Osteoblast (primary cell): Measurements from ENCODE around the gene LRP8. TPM values are rescaled to one million over a fixed set of nuclear protein-coding genes. Genes with fewer than 3 reads are reported as not detected.

Experiments used
- DNase-seq: peaks from one replicate; pipeline ENCODE4 v3.0.0; 2011; ENCODE audit warnings: low spot score, mixed read lengths; ENCODE audit not compliant: insufficient read length; ENCODE audit errors: missing footprints
- H2AFZ ChIP-seq: 2 replicates; pipeline ENCODE4 v1.6.0; 2011; ENCODE audit warnings: mild to moderate bottlenecking, low read length
- H3K27ac ChIP-seq: 2 replicates; pipeline ENCODE4 v1.5.1; 2011; ENCODE audit warnings: mild to moderate bottlenecking, low read depth, low read length, moderate library complexity
- H3K27me3 ChIP-seq: 2 replicates; pipeline ENCODE4 v1.6.0; 2012; ENCODE audit warnings: mild to moderate bottlenecking, control low read depth, inconsistent platforms, low read length, moderate library complexity; ENCODE audit not compliant: insufficient read depth
- H3K36me3 ChIP-seq: 2 replicates; pipeline ENCODE4 v1.5.1; 2011; ENCODE audit warnings: mild to moderate bottlenecking, low read length, control low read depth, moderate library complexity; ENCODE audit not compliant: insufficient read depth
- H3K4me1 ChIP-seq: 2 replicates; pipeline ENCODE4 v1.5.1; 2011; ENCODE audit warnings: mild to moderate bottlenecking, low read length, control low read depth, moderate library complexity; ENCODE audit not compliant: insufficient read depth
- H3K4me2 ChIP-seq: 2 replicates; pipeline ENCODE4 v1.6.0; 2011; ENCODE audit warnings: mild to moderate bottlenecking, low read length; ENCODE audit not compliant: insufficient read depth
- H3K4me3 ChIP-seq: fragments of 200-600 bp; sonication (generic); 3 replicates; pipeline ENCODE4 v1.5.1; 2012; ENCODE audit warnings: mild to moderate bottlenecking, low read length, inconsistent platforms; ENCODE audit not compliant: insufficient read depth
- H3K79me2 ChIP-seq: 2 replicates; pipeline ENCODE4 v1.6.0; 2012; ENCODE audit warnings: mild to moderate bottlenecking, low read length, control low read depth, inconsistent platforms; ENCODE audit not compliant: insufficient read depth
- H3K9me3 ChIP-seq: 2 replicates; pipeline ENCODE4 v1.5.1; 2011; ENCODE audit warnings: low read depth, low read length, control low read depth
- H4K20me1 ChIP-seq: 2 replicates; pipeline ENCODE4 v1.6.0; 2012; ENCODE audit warnings: mild to moderate bottlenecking, low read length, control low read depth; ENCODE audit not compliant: insufficient read depth
- total RNA-seq: library from RNA; depleted of rRNA; stranded (reverse); fragments of >200 nt; gene quantifications from 2 replicates; pipeline ENCODE4 v1.2.3, GENCODE V29; 2012
- TF ChIP-seq, protein P1 (sequence below): IDR thresholded peaks from 2 replicates; pipeline ENCODE4 v1.5.1; 2011; ENCODE audit warnings: mild to moderate bottlenecking, low read depth, low read length, moderate library complexity; ENCODE audit errors: extremely low read depth

Gene LRP8
- total RNA-seq, 1 donor = 11.2 TPM

DNA sequence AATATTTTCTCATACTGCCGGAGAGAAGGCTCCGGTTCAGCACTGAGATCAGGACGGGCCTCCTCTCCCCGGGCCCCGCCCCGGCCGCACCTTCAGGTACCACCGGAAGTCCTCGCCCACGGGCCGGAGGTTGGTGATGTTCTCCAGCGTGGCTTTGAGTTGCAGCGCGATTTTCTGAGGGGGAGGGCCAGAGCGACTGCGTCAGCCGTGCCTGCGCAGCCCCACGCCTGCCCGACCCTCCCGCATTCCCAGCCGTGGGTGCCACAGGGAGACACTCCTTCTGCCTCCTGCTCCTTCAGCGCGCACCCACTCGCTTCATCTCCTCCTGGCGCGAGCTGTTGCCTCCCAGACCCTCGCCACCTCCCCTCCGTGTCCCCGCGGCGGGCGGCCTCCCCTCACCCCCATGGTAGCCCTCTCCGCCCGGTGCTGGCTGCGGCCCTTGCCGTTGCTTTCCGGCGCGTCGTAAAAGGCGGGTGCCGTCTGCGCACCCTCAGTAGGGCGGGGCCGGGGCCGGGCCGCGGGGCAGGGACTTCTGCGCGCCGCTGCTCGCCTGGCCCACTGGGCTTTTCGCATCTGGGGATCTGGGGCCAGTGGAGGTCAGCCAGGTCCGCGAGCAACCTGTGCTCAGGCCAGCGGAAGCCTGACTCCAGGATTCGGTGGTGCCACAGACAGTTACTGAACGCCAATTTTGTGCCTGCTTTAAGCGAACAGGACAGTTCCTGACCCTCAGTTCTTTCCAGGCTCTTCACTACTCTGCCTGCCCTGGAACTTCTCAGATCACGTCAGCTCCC is 107.5 kb downstream of the LRP8 start, which contains the start of gene CZIB:
Gene CZIB, minus strand, starts transcription at position 464 of the 791 bp plus-strand sequence. Its CDS starts 59 bp downstream, at position 405.
- Histone ChIP-seq H3K9me3 (no peaks in the 10 kb centered on the region), H3K27ac (peak within 1 kb of the TSS; percentile 96), H3K4me3 (peak within 1 kb of the TSS; percentile 99), H4K20me1 (no peaks in the 10 kb centered on the region), H3K4me2 (peak within 1 kb of the TSS; percentile 97), H3K27me3 (no peaks in the 10 kb centered on the region), H3K79me2 (peaks cover 18% of the 10 kb centered on the region), H3K36me3 (peaks cover 17% of the 10 kb centered on the region), H3K4me1 (peaks cover 14% of the 10 kb centered on the region), H2AFZ (peak within 1 kb of the TSS; percentile 98)
- peak; percentile 97 for DNase-seq
- TF ChIP-seq, protein P1, sequence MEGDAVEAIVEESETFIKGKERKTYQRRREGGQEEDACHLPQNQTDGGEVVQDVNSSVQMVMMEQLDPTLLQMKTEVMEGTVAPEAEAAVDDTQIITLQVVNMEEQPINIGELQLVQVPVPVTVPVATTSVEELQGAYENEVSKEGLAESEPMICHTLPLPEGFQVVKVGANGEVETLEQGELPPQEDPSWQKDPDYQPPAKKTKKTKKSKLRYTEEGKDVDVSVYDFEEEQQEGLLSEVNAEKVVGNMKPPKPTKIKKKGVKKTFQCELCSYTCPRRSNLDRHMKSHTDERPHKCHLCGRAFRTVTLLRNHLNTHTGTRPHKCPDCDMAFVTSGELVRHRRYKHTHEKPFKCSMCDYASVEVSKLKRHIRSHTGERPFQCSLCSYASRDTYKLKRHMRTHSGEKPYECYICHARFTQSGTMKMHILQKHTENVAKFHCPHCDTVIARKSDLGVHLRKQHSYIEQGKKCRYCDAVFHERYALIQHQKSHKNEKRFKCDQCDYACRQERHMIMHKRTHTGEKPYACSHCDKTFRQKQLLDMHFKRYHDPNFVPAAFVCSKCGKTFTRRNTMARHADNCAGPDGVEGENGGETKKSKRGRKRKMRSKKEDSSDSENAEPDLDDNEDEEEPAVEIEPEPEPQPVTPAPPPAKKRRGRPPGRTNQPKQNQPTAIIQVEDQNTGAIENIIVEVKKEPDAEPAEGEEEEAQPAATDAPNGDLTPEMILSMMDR = no peak

DNA sequence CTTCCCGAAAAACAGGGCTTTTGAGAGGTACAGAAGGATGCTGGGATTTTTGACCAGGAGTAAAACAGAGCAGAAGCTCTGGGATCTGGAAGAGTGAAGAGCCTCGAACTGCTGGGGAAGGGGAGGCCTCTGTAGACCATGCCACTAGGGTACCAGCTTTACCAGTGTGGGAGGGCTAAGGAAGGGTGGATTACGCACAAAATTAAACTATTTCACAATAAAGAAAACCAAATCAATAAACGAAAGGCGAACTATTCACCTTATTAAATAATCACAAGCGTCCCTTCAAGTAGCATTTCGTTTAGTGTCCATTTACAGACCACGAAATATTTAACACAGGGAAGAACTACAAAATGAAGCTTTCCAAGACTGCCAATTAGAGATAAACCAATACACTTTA is 108.2 kb downstream of the LRP8 start:
- H2AFZ ChIP-seq = peak overlapping the region; percentile 98
- no peak for DNase-seq
- H3K27me3 ChIP-seq = no peaks in the 10 kb centered on the region

DNA sequence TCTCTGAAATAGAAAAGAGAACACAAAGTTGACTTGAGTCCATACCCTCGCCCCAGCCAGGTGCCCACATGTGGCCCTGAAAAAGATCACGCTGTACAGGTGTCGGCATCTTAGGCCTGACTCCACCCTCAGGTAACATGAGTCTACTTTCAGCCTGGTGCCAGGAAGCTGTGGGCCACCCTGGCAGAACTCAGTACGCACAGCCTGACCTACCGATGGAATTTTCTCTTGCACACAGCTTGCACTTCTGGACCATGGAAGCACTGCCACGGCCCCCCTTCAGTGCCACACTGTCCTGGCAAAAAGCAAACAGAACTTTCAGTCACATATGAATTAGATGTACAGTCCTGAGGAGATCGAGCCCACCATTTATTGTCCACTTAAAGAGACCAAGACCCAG is 109.7 kb downstream of the LRP8 start:
- no peak overlapping the region for H3K27ac ChIP-seq
- peaks cover 14% of the 10 kb centered on the region for H3K4me1 ChIP-seq
- no peak overlapping the region for H2AFZ ChIP-seq
- no peak for DNase-seq
- no peaks in the 10 kb centered on the region for H3K27me3 ChIP-seq
- H4K20me1 ChIP-seq = no peaks in the 10 kb centered on the region
- H3K9me3 ChIP-seq = no peaks in the 10 kb centered on the region
- H3K4me3 ChIP-seq = no peak overlapping the region
- no peak overlapping the region for H3K4me2 ChIP-seq
- TF ChIP-seq, protein P1 = no peak
- H3K79me2 ChIP-seq = peaks cover 18% of the 10 kb centered on the region
- H3K36me3 ChIP-seq = peaks cover 33% of the 10 kb centered on the region

More for the DNA sequence above, 108.2 kb downstream of the LRP8 start:
- peaks cover 14% of the 10 kb centered on the region for H3K4me1 ChIP-seq
- no peaks in the 10 kb centered on the region for H3K9me3 ChIP-seq
- no peaks in the 10 kb centered on the region for H4K20me1 ChIP-seq
- TF ChIP-seq, protein P1 = no peak
- peaks cover 19% of the 10 kb centered on the region for H3K36me3 ChIP-seq
- H3K4me3 ChIP-seq = peak overlapping the region; percentile 99
- peak overlapping the region; percentile 96 for H3K27ac ChIP-seq
- peaks cover 18% of the 10 kb centered on the region for H3K79me2 ChIP-seq
- H3K4me2 ChIP-seq = peak overlapping the region; percentile 97

DNA sequence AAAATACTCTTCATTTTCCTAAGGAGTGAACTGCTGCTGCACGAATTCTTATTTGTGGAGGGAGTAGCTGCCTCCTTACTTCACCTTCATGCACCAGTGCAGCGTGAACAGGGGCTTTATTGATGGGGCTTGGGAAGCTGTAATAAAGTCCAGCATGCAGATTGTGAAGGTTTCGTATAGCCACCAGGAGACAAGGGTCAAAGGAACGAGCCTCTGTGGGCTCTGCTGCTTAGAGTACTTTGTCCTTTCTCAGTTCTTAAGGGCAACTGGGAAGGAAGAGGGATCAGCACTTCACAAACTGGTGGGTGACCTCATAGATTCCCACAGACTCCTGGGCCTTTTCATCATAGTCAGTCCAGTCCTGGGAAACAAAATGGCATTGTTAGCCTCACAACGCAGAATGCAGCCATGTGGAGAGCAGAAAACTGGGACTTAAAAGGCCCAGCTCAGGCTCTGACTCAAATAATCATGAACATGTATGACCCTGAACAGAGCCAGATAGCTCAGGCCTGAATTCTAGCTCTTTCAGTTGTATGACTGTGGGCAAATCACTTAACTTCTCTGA is 113.4 kb downstream of the LRP8 start:
- Histone ChIP-seq H2AFZ (no peak overlapping the region), H3K79me2 (peaks cover 9% of the 10 kb centered on the region), H3K4me1 (peaks cover 3% of the 10 kb centered on the region), H3K27me3 (no peaks in the 10 kb centered on the region), H3K4me2 (no peak overlapping the region), H4K20me1 (no peaks in the 10 kb centered on the region), H3K36me3 (peaks cover 67% of the 10 kb centered on the region), H3K4me3 (no peak overlapping the region), H3K27ac (no peak overlapping the region), H3K9me3 (no peaks in the 10 kb centered on the region)
- TF ChIP-seq, protein P1 = no peak
- no peak for DNase-seq
